Activated CD4-positive, alpha-beta T cell treated with anti-CD3 and anti-CD28 coated beads, Interleukin-2, Interleukin-6, amounts not matched to agents 100 ng/mL and 50 ng/mL, durations not matched to agents 16 hours and 8 hours (primary cell): ENCODE results near the gene PGM5.

Source experiments
- DNase-seq: peaks from one replicate; pipeline ENCODE4 v3.0.0-alpha.2; 2020

The PGM5 gene

DNA sequence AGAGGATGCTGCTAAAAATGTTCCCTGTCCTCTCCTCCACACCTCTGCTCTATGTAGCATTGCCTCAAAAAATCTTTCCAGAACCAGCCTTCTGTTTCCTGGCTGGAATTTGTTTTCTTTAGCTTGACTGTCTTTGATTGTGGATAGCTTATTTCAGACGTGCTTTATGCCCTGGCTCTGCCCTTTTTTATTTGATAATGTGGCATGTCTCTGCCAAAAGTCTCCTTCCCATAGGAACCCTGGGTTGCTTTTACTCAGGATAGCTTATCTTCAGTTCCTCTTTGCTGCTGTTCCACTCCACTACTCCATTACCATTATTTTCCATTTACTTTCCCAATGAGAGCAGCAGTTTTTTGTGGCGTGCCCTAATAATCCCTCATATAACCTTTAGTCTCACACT lies 185.2 kb downstream of the PGM5 start:
- no peak for DNase-seq

DNA sequence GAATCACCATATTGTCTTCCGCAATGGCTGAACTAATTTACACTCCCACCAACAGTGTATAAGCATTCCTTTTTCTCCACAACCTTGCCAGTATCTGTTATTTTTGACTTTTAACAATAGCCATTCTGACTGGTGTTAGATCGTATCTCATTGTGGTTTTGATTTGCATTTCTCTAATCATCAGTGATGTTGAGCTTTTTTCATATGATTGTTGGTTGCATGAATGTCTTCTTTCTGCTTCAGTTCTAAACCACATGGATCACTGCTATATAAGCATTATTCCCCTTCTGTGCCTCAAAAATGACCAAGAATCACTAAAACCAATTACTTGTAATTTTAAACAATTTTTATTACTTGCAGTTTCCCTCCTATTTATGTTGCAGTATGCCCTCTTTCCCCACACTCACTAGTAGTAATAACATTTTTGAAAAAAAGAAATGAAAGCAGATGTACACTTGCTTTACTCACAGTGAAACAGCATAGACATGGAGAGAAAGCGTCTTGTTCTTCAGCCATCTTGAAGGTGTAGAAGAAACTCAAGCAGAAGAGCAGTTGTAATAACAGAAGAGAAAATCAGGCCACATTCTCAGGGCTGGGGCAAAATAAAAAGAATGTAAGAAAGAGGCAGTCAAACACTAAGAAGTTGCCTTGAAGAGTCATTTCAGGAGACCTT lies 188.8 kb downstream of the PGM5 start:
- no peak for DNase-seq

DNA sequence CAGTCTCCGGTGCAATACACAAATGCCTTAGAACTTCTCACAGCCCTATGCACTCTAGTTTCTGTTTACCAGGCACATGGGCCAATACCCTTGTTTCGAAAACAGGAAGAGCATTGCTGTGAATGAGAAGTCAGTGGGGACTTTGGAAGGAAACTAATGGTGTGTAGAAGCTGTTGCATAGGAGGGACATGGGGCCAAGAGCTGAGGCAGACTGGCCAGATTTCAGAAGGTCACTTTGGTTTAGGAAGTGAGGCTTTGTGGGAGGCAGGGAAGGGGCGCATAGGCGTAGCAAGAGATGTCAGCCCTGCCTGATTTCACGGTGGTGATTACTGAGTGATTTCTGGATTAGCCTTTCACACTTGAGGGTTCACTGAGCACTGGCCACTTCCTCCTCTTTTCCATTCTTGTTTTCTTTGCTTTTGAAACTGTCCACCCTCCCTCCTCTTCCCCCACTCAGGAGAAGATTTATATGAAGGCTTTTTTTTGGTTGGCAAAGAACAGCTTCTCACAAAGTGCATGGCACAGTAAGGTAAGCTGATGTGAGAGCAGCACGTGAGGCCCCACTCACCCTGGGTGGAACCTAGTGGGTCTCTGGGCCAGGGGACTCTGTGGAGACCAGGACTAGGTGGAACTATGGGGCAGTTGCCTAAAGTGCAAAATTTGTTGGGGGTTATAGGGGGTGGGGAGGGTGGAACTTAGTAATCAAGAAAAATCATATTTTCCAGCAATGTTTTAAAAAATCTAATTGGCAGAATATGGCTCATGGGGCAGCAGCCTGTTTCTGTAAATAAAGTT lies 190.4 kb downstream of the PGM5 start:
- DNase-seq = peak; percentile 20

DNA sequence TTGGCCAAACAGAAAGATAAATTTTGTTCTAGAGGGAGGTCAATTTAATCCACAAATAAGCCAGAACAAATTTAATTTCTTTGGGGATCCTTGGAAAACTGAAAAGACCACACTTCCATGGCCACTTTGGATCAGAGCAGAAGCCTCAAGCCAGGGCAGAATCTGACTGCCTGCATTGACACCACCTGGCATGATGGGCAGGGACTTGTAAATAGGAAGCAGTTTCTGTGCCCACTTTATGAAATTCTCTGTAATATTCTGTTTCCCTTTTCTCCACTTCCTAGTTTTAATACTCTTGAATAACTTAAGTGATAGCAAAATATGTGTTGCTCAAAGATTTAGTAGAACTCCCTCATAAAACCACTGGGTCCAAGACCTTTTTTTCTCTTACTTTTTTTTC lies 191.0 kb downstream of the PGM5 start:
- no peak for DNase-seq

DNA sequence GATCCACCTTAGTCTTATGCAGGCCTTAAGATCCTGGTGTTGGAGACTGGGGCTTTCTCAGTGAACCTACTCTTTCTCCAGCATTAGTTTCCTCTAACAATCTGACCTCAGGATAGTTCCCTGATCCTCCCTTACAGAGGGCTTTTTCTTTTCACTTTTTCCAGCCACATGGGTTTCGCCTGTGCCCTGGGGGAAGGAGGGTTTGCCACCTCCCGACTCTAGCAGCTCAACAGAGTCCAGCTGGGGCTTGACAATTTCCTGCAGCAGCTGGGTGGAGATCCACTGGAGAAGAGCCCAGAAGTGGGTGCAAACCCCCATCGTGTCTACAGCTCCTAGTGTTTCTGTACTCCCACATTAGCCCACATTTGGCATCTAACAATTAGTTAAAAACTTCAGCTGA lies 191.8 kb downstream of the PGM5 start:
- no peak for DNase-seq

DNA sequence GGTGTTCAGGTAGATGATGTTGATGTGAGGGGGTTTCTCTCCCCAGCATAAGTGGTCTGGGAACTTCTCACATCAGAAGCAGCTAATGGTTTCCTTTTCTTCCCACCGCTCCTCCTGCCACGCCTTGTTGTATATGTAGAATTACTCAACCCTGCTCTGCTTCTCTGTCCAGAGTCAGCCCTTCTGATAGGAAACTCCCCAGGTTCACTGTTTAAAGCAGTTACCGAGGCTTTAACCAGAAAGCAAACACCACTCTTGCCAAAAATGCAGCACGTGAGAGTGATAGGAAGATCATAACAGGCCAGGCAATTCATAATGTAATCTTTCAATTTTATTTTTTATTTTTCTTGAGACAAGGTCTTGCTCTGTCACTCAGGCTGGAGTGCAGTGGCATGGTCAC lies 194.8 kb downstream of the PGM5 start:
- no peak for DNase-seq

DNA sequence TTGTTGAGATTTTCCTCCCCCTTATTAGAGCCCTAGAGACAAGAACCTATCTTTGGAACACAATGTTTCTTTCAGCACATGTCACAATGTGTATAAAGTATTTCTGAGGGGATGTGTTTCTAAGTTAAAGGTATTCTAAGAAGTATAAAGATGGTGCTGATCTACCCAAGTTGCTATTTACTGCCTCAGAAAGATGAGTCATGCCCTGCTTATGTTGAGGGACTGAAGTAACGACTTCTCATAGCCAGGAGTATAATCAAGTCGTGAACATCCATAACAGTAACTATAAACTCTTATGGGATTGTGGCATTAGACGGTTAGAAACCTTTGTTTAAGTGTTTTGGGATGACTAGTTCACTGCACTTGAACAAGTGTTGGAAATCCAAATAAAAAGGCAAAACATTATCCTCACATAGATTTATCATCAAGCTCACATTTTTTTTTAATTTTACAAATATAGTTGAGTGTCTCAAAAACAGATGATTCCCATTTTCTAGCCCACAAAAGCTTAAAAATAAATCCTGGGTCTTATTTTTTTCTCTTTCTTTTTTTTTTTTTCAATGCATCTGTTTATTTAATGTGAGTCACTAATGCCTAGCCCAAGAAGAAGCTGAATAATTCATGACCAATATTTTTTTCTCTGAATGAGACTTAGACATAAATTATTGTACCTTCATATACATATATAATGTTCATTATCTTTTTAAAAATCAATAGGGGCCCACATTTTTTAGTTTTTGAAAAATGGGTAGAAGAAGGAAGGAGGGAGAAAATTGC lies 196.5 kb downstream of the PGM5 start:
- DNase-seq = no peak

DNA sequence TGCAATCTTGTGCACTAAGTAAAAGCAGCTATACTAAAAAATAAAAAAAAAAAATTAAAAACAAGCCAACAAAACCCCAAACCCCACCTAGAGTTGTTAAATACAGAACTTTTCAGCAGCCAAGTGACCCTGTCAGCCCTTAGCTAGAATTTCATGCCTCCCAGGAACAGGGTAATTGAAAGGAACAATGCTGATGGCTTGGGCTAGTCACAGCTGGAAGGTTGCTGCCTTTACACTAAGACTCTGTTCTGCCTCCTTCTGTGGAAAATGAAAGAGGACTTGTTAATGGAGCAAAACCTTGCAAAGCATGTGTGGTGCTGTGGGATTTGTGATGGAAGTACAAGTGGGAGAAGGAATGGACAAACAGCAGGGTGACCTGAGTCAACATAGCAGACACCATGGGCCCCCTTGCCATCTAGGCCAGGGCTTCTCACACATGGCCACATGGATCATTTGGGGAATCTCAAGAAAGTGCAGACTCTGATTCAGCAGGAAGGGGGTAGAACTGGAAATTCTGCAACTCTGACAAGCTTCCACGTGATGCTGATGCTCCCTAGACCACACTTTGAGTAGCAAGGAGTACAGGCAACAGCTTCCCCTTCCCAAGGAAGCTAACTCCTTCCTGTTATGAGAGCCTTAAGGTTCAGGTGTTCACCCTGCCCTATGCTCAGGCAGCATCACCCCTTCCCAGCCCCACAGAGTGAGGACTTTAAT lies 199.2 kb downstream of the PGM5 start:
- DNase-seq = no peak

DNA sequence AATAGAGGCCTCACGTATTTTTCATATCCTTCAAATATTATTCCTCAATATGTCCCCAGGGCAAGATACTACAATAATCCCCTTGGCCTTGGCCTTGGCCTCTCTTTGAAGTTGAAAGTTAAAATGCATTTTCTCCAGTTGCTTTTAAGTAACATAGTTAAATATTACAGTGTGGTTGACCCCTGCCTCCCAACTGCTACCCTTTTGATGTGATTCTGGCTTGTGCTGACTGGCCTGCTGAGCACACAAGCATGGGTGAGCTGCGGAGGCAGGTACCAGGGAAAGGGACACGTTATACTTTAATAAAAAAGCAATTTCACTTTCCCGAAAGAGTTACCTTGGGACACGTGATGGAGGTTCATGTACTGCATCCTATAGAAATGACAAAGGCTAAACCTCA lies 202.1 kb downstream of the PGM5 start:
- no peak for DNase-seq

DNA sequence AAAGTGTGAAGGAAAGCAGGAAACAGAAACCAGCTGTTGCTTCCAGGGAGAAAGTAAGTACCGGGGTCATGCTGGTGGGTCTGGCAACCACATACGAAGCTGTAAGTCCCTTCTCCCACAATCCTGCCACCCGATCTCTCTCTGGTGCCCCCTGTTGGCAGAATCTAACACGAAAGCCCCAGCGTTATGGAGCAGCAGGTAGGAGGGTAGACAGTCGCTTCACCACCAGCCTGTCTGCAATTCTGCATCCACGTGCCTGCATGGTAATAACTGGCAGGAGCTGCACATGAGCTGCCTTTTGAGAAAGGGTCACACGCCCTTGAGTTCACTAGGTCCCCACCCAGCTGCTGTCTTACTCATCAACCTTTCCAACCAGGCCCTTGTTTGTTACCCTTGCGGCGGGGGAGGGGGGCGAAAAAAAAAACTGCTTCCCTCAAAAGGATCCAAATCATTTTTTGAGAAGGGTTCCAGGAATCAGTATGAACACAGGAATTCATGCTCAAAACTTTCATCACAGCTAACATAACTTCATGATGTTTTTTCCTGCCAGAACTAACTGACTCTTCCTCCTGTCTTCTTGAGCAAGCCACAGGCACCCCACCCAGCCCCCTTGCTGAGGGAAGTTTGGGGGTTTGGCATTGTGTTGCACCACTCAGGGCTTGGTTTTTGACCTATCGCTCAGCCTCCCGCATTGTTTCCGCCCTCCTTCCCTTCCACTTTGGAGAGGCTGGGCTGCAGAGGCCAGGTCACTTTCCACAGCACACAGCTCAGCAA lies 203.8 kb downstream of the PGM5 start:
- peak; percentile 70 for DNase-seq

DNA sequence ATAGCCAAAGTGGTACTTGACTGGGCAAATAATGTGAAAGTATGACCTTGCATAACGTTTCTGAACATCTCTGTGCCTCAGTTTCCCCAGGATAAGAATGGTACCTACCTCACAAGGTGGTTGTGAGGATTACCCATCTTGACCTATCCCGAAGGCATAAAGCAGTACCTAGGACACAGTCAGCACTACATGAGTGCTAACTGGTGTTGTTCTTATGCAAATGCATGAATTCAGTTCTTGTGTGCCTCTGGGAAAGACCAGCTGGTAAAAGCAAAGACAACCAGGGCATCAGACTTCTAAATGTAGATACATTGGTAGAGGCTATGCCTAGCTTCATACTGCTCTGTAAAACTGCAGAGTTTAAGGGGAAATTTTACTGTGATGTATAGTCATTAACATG lies 206.1 kb downstream of the PGM5 start:
- DNase-seq = no peak

DNA sequence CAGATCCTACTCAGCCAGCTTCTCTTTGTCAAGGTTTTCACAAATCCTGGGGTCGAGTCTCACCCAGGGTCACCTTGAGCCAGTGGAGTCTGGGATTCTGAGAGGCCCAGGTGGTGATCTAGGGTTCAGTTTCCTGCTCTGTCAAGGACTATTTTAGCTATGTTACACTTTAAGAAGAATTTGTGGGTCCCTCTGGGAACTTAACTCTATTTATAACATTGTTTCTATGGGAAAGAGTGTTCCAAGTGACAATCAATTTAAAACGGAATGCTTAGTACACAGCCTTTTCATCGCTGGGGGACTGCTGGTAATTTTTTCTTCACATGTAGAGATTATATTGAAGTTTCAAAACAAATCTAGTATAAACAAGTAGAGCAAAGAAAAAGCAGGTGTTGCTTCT lies 211.2 kb downstream of the PGM5 start:
- DNase-seq = no peak

DNA sequence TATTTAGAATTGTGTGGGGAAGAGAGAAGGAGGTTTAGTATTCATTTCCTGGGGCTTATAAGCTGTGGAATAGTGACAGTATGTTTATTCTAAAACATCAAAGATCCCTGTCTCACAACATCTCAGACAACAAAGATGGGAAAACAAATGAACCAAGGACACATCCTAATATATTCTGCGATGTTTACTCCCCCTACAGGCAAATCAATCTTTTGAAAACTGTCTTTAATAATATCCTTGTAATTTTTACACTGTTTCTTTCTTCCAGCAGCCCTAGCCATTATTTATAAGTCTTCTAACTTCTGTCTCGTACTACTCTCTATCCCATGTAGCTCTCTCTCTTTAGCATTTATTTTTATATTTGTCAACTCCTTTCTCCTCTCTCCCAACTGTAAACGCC lies 217.7 kb downstream of the PGM5 start:
- no peak for DNase-seq

DNA sequence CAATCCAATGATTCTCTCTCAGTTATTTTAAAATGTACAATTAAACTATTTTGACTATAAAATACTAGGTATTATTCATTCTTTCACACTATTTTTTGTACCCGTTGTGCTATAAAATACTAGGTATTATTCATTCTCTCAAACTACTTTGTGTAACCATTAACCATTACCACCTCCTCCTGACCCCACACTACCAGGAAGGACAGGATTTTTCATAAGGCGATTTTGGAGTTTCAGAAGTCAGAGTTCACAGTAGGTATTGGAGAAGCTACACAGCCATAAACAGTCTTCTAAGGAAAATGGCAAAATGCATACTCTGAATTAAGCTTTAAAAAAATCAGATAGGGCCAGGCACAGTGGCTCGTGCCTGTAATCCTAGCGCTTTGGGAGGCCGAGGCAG lies 219.4 kb downstream of the PGM5 start:
- no peak for DNase-seq

DNA sequence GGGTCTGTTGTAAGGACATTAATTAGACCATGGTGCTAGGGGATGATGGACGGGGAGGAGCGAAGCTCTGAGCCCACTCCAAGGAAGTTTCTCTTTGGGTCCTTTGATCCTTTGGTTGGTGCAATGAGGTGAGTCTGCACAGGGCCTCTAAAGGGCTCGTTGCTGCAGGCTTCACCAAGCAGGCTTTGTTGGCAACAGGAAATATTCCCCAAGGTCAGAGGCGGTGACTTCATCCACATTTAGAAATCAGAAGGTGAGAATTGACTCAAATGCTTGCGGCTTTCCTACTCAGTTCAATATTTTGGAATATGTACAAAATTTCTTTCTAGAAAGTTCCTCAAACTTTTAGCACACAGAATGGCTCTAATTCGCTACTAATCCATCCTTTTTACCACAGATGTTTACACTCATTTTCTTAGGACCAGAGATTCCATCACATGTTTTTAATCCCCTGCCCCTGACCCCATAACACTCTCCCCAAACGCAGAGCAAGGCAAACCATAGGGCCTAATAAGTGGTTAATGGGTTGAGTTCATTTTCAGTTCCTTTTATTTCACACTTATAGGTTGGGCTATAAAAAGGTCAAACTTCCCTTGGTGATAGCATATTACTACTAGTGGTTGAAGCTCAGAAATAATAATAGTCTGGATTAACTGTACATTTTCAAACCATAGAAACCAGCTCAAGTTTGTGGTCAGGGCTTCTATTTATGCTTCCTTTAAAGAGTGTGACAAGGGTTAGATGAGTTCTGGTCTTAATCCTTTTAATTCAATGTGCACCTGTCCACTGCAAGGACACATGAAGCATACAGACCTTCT lies 221.6 kb downstream of the PGM5 start:
- no peak for DNase-seq
